Measurements from ENCODE around the gene ZCCHC9. TPM values are rescaled to one million over a fixed set of nuclear protein-coding genes. Genes with fewer than 3 reads are reported as not detected.
"Not testable (repeated sequence)": the region's sequence is repeated elsewhere in the genome, so short reads cannot be mapped to it uniquely, and the experiment has no call there.

ZCCHC9 gene
- total RNA-seq, 1 experiment from 2014 or later, result 34.9 TPM

- intact Hi-C loops (cut with micrococcal nuclease; ENCODE audit: unreplicated experiment), result no loop called here
- TF ChIP-seq, protein P1, sequence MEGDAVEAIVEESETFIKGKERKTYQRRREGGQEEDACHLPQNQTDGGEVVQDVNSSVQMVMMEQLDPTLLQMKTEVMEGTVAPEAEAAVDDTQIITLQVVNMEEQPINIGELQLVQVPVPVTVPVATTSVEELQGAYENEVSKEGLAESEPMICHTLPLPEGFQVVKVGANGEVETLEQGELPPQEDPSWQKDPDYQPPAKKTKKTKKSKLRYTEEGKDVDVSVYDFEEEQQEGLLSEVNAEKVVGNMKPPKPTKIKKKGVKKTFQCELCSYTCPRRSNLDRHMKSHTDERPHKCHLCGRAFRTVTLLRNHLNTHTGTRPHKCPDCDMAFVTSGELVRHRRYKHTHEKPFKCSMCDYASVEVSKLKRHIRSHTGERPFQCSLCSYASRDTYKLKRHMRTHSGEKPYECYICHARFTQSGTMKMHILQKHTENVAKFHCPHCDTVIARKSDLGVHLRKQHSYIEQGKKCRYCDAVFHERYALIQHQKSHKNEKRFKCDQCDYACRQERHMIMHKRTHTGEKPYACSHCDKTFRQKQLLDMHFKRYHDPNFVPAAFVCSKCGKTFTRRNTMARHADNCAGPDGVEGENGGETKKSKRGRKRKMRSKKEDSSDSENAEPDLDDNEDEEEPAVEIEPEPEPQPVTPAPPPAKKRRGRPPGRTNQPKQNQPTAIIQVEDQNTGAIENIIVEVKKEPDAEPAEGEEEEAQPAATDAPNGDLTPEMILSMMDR (IDR thresholded peaks at IDR 0.05; ENCODE audit: unreplicated experiment), result no peak
- CTCF ChIA-PET, result interaction anchor here (0.7 kb wide), 2 partner anchors 44 to 1059 kb away, joined by 4 read pairs; no protein-coding TSS in a partner anchor
- Mint-ChIP-seq H3K27ac (ENCODE audit: unreplicated experiment) (no peak overlapping the region), H3K4me3 (ENCODE audit: low read depth, unreplicated experiment) (no peak overlapping the region), H3K27me3 (ENCODE audit: unreplicated experiment) (no peaks in the 10 kb centered on the region), H3K9me3 (ENCODE audit: low read depth, unreplicated experiment) (peaks cover 1% of the 10 kb centered on the region), H3K36me3 (ENCODE audit: insufficient read depth, unreplicated experiment) (no peaks in the 10 kb centered on the region), H3K4me1 (ENCODE audit: low read depth, unreplicated experiment) (peaks cover 11% of the 10 kb centered on the region)
- no peak for DNase-seq
- no TSS peak for BruUV-seq (replicated peaks)
Observed at GRCh38 chr5:81286059-81286617, 15.2 kb upstream of the ZCCHC9 start.

- TF ChIP-seq, protein P1 (IDR thresholded peaks at IDR 0.05; ENCODE audit: unreplicated experiment), result no peak
- intact Hi-C loops (cut with micrococcal nuclease; ENCODE audit: unreplicated experiment), result no loop called here
- no peaks in the 10 kb centered on the region for H3K36me3 Mint-ChIP-seq (ENCODE audit: insufficient read depth, unreplicated experiment)
- H3K27ac Mint-ChIP-seq (ENCODE audit: unreplicated experiment), result no peak overlapping the region
- peaks cover 11% of the 10 kb centered on the region for H3K4me1 Mint-ChIP-seq (ENCODE audit: low read depth, unreplicated experiment)
- peaks cover 12% of the 10 kb centered on the region for H3K9me3 Mint-ChIP-seq (ENCODE audit: low read depth, unreplicated experiment)
- H3K4me3 Mint-ChIP-seq (ENCODE audit: low read depth, unreplicated experiment), result no peak overlapping the region
- H3K27me3 Mint-ChIP-seq (ENCODE audit: unreplicated experiment), result no peaks in the 10 kb centered on the region
- CTCF ChIA-PET, result no interaction called here
- BruUV-seq (replicated peaks), result no TSS peak
- DNase-seq, result no peak
Observed at GRCh38 chr5:81288021-81288433, 13.4 kb upstream of the ZCCHC9 start.

GRCh38 chr5:81290146-81290545, 11.2 kb upstream of the ZCCHC9 start:
- Mint-ChIP-seq H3K36me3 (ENCODE audit: insufficient read depth, unreplicated experiment) (peaks cover 9% of the 10 kb centered on the region), H3K9me3 (ENCODE audit: low read depth, unreplicated experiment) (peaks cover 16% of the 10 kb centered on the region), H3K27ac (ENCODE audit: unreplicated experiment) (no peak overlapping the region), H3K4me3 (ENCODE audit: low read depth, unreplicated experiment) (no peak overlapping the region), H3K27me3 (ENCODE audit: unreplicated experiment) (no peaks in the 10 kb centered on the region), H3K4me1 (ENCODE audit: low read depth, unreplicated experiment) (peaks cover 11% of the 10 kb centered on the region)
- CTCF ChIA-PET, result no interaction called here
- intact Hi-C loops (cut with micrococcal nuclease; ENCODE audit: unreplicated experiment), result loop anchor here (10.0 kb wide), 1 partner anchor 45 kb away; no protein-coding TSS in a partner anchor
- TF ChIP-seq, protein P1 (IDR thresholded peaks at IDR 0.05; ENCODE audit: unreplicated experiment), result no peak
- BruUV-seq (replicated peaks), result no TSS peak
- DNase-seq, result no peak

DNA sequence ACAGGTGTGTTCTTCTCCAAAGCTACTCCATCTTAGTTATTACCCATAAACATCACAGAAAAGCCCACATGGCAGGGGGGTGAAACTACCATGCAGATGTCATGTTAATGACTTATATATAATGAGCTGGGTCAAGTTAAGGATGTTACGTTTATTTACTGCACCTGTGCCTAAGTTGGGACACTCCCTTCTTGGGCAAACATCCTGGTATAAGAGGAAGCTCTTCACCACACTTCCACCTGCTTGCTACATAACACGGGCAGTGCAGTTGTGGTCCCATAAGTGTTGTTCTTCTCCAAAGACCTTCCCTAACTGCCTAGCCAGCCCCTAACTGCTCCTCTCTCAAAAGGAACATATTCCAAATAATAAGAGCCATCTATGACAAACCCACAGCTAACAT, 9.3 kb upstream of the ZCCHC9 start:
- Mint-ChIP-seq H3K27ac (ENCODE audit: unreplicated experiment) (no peak overlapping the region), H3K4me3 (ENCODE audit: low read depth, unreplicated experiment) (no peak overlapping the region), H3K9me3 (ENCODE audit: low read depth, unreplicated experiment) (peaks cover 16% of the 10 kb centered on the region), H3K4me1 (ENCODE audit: low read depth, unreplicated experiment) (peaks cover 2% of the 10 kb centered on the region), H3K27me3 (ENCODE audit: unreplicated experiment) (no peaks in the 10 kb centered on the region), H3K36me3 (ENCODE audit: insufficient read depth, unreplicated experiment) (peaks cover 9% of the 10 kb centered on the region)
- DNase-seq, result no peak
- intact Hi-C loops (cut with micrococcal nuclease; ENCODE audit: unreplicated experiment), result loop anchor here (10.0 kb wide), 1 partner anchor 47 kb away; no protein-coding TSS in a partner anchor
- TF ChIP-seq, protein P1 (IDR thresholded peaks at IDR 0.05; ENCODE audit: unreplicated experiment), result no peak
- no TSS peak for BruUV-seq (replicated peaks)
- CTCF ChIA-PET, result interaction anchor here (0.6 to 1.0 kb wide), 2 partner anchors 10 to 102 kb away, joined by 3 read pairs; partner anchors contain the start of genes ACOT12 and ZCCHC9

DNA sequence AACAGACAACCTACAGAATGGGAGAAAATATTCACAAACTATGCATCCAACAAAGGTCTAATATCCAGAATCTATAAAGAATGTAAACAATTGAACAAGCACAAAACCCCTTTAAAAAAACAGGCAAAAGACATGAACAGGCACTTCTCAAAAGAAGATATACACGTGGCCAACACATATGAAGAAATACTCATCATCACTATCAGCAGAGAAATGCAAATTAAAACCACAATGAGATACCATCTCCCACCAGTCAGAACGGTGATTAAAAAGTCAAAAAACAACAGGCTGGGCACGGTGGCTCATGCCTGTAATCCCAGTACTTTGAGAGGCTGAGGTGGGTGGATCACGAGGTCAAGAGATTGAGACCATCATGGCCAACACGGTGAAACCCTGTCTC, 7.4 kb upstream of the ZCCHC9 start:
- not testable (repeated sequence) for H3K27ac Mint-ChIP-seq (ENCODE audit: unreplicated experiment)

More for the DNA sequence above, 7.4 kb upstream of the ZCCHC9 start:
- DNase-seq; H3K27me3 Mint-ChIP-seq (ENCODE audit: unreplicated experiment); BruUV-seq (replicated peaks); CTCF ChIA-PET; H3K4me3 Mint-ChIP-seq (ENCODE audit: low read depth, unreplicated experiment): not testable (repeated sequence)
- intact Hi-C loops (cut with micrococcal nuclease; ENCODE audit: unreplicated experiment), result loop anchor here (10.0 kb wide), 1 partner anchor 49 kb away; no protein-coding TSS in a partner anchor
- H3K36me3 Mint-ChIP-seq (ENCODE audit: insufficient read depth, unreplicated experiment), result peaks cover 15% of the 10 kb centered on the region
- H3K4me1 Mint-ChIP-seq (ENCODE audit: low read depth, unreplicated experiment), result peaks cover 18% of the 10 kb centered on the region
- peaks cover 16% of the 10 kb centered on the region for H3K9me3 Mint-ChIP-seq (ENCODE audit: low read depth, unreplicated experiment)
